ENCODE measurements around the gene TPCN2.

Gene TPCN2

DNA sequence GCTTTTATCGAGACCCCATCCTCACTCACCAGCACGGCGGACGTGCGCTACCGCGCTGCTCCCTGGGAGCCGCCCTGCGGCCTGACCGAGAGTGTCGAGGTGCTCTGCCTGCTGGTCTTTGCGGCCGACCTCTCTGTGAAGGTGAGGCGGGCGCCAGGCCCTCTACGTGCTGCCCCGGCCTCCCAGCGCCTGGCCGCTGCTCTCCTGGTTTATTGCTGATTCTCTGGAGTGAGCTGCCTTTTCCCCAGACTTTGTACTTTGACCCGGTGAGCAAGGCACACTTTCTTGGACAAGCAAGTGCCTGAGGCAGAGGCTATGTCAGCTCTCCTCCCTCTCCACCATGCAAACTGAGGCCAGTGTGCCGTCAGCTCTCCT, 6.5 kb downstream of the TPCN2 start:
- Mint-ChIP-seq H3K9me3 (no peaks in the 10 kb centered on the region), H3K36me3 (ENCODE audit: low read depth) (peaks cover 13% of the 10 kb centered on the region), H3K27ac (no peak overlapping the region), H3K4me1 (ENCODE audit: low read depth) (peaks cover 9% of the 10 kb centered on the region), H3K27me3 (no peaks in the 10 kb centered on the region), H3K4me3 (no peak overlapping the region)
- DNase-seq = no peak

DNA sequence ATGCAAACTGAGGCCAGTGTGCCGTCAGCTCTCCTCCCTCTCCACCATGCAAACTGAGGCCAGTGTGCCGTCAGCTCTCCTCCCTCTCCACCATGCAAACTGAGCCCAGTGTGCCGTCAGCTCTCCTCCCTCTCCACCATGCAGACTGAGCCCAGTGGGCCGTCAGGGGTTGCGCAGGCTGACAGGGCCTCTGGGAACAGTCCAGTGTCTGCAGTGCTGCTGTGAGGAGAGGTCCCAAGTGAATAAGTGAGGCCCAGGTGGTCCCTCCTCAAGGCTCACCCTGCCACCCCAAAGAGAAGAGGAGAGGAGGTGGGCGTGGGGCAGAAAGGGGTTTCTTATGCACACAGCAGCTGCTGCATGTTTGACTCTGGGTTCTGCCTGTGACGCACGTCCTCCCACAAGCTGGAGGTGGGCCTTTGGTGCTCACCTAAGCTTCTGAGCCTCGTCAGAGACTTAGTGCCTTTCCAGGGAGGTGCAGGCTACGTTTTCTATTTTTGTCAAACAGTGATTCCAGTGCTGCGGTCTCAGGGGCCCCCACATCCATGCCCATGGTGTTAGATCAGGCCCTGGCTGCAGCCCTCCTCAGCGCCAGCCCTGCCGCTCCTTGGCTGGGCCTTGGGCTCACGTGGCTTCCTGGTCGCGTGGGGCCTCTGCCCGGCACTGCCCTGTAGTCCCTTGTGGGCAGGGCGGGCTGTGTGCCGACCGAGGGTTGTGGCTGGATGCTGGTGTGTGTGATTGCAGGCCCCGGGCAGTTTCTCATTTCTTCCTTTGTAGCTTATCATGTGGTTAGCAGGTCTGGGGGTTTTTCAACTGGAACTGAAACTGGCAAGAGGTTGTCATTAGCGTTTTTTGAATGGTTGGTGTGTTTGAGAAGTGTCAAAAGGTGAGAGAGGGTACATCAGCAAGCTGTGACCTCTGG, 7.1 kb downstream of the TPCN2 start:
- Mint-ChIP-seq H3K27ac (no peak overlapping the region), H3K36me3 (ENCODE audit: low read depth) (peaks cover 15% of the 10 kb centered on the region), H3K27me3 (no peaks in the 10 kb centered on the region), H3K4me3 (no peak overlapping the region), H3K9me3 (no peaks in the 10 kb centered on the region), H3K4me1 (ENCODE audit: low read depth) (peaks cover 6% of the 10 kb centered on the region)
- DNase-seq = no peak

DNA sequence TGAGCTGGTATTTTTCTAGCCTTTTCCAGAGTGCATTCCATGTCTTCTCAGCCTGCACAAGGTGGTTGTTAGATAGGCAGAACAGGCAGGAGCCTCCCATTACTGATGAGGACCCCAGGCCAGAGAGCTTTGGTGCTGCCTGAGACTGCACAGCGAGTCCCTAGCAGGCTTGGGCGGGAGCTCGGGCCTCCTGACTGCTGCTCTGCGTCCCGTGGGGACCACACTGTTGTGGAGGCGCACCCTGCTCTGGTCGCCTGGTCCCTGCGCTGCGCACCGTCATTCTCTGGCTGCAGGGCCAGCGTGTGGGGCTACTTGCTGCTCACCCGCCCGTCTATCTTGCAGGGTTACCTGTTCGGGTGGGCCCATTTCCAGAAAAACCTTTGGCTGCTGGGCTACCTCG, 8.5 kb downstream of the TPCN2 start:
- Mint-ChIP-seq H3K4me1 (ENCODE audit: low read depth) (peaks cover 3% of the 10 kb centered on the region), H3K27me3 (no peaks in the 10 kb centered on the region), H3K27ac (no peak overlapping the region), H3K9me3 (no peaks in the 10 kb centered on the region), H3K36me3 (ENCODE audit: low read depth) (peaks cover 15% of the 10 kb centered on the region), H3K4me3 (no peak overlapping the region)
- DNase-seq = no peak

DNA sequence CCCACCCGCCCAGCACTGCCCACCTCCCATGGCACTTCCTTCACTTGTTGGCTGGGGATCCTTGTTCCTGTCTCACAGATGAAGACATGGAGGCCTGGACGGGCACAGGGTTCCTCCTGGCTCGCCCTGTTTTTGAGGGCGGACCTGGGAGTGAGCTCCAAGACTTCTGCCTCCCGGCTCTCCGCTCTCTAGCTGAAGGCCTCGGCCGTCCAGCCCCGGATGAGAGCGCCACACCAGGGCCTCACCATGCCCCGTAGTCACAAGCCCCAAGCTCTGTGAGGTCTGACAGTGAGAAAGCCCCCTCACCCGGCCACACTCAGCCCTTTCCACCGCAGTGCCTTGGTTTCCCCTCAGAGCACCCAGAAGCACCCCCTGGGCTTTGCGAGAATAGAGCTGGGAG, 9.1 kb downstream of the TPCN2 start:
- H3K27me3 Mint-ChIP-seq = no peaks in the 10 kb centered on the region
- H3K27ac Mint-ChIP-seq = no peak overlapping the region
- no peaks in the 10 kb centered on the region for H3K9me3 Mint-ChIP-seq
- no peak overlapping the region for H3K4me3 Mint-ChIP-seq
- no peak for DNase-seq
- H3K36me3 Mint-ChIP-seq (ENCODE audit: low read depth) = peaks cover 15% of the 10 kb centered on the region
- H3K4me1 Mint-ChIP-seq (ENCODE audit: low read depth) = peaks cover 3% of the 10 kb centered on the region

DNA sequence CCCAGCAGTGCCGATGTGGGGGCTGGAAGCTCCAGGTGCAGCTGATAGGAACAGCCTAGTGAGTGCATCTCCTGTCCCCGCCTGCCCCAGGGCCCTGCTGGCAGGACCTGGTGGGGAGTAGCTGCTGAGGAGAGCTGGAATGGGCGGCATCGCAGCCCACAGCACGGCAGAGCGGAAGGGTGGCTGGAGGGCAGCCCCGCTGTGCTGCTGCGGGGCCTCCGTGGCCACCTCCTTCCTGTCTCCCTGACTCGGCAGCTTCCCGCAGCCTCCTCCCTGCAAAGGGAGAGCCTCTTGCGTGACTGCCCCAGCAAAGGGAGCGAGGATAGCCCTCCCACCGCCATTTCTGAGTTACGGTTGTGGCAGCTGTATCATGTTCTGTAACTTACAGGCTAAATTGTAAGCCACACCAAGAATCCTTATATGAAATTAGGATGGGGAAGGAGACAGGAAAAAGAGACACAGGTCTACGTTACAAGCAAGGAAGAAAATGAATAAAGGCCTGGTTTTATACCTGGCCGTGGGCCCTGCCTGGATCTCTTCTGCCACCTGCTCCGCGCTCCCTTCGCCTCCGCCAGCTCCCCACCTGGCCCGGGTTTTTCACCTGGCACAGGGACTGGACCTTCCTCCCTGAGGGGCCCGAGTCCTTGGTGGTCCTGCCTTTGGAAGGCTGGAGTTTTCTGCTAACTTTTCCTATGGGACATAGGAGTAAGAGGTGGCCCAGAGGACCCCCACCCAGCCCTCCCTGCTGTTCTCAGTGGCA, 10.0 kb downstream of the TPCN2 start:
- DNase-seq = no peak
- Mint-ChIP-seq H3K27me3 (no peaks in the 10 kb centered on the region), H3K9me3 (no peaks in the 10 kb centered on the region), H3K27ac (no peak overlapping the region), H3K4me1 (ENCODE audit: low read depth) (peaks cover 3% of the 10 kb centered on the region), H3K36me3 (ENCODE audit: low read depth) (peaks cover 15% of the 10 kb centered on the region), H3K4me3 (no peak overlapping the region)

DNA sequence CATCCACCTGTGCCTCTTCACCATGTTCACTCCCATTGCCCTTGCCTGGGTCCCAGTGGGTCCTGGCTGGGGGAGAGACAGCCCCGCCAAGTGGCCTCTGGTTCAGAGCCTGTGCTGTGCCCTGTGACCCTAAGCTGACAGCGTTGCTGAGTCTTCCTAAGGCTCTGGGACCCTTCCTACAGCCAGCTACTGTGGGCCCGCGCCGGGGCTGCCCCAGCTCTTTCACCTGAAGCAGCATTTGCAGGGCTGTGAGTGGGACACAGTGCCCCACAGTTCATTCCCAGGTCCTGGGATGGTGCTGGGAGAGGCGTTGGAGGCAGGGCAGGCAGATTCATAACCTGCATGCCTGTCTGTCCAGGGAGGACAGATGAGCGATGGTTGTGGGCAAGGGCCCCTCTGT, 10.7 kb downstream of the TPCN2 start:
- Mint-ChIP-seq H3K27me3 (no peaks in the 10 kb centered on the region), H3K36me3 (ENCODE audit: low read depth) (peaks cover 11% of the 10 kb centered on the region), H3K4me3 (no peak overlapping the region), H3K27ac (no peak overlapping the region), H3K4me1 (ENCODE audit: low read depth) (peaks cover 3% of the 10 kb centered on the region), H3K9me3 (no peaks in the 10 kb centered on the region)
- no peak for DNase-seq

DNA sequence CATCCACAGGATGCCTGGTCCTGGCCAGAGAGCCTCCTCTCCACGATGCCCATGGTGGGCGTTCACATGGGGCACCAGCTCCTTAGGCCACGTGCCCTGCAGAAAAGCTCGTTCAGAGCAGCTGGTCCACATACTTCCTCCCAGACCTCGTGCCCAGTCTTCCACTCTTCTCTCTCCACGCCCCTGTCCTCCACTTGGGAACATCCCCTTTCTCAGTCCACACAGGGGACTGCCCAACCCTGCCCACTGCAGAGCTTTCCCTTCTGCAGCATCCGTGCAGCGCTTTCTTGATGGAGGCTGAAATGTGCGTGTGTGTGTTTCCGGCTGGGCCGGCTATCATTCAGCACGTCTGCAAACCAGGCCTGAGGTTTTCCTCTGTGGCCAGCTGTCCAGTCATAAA, 11.3 kb downstream of the TPCN2 start:
- DNase-seq = no peak
- Mint-ChIP-seq H3K27ac (no peak overlapping the region), H3K4me1 (ENCODE audit: low read depth) (peaks cover 3% of the 10 kb centered on the region), H3K36me3 (ENCODE audit: low read depth) (peaks cover 10% of the 10 kb centered on the region), H3K9me3 (no peaks in the 10 kb centered on the region), H3K27me3 (no peaks in the 10 kb centered on the region), H3K4me3 (no peak overlapping the region)

DNA sequence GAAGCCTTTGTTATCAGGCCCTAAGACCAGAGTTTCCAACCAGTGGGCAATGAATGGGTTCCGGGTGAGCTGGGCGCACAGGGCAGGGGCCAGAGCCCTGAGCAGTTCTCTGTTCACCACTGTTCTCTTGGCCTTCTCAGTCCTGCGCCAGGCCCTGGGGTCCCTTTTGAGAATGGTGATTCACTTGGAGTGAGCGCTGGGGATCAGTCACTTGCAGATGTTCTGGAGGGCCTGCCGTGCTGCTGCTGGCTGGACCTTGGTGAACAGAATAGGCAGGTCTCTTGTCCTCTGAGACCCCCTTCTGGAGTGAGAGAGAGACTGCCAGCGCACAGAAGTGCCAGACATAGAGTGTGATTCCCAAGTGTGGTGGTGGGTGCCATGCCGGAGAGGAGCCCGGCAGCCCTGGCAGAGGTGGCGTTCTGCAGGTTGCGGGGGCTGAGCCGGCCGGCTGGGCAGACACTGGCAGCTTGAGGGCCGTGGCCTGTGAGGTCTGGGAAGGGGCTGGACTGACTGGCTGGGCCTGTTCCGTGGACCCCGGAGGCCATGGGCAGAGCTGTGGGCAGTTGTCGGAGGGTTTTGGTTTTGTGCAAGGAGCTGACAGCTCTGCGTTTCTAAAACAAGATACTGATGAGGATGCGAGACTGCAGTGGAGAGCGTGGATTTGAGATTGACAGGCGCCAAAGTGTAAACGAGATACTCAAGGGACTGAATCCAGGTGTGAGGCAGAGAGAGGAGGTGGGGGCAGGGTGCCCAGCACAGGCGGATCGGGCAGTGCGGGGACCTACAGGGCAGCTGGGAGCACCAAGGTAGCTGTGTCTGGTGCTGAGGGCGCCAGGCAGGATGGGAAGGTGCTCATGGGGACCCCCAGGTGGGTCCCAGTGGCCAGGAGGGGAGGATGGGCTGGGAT, 12.3 kb downstream of the TPCN2 start:
- no peaks in the 10 kb centered on the region for H3K27me3 Mint-ChIP-seq

DNA sequence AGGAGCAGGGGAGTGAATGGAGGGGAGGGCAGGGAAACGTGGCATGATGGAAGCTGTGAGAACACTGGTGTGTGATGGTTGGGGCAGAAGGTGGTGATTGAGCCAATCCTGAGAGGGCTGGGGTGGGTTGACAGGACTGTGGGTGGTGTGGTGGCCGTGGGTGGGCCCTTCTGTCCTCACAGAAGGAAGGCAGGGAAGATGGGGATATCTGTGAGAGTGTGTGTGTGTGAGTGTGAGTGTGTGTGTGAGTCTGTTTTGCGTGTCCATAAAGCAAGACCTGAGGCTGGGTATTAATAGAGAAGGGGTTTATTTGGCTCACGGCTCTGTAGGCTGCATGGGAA, 13.0 kb downstream of the TPCN2 start:
- no peak overlapping the region for H3K27ac Mint-ChIP-seq
- H3K36me3 Mint-ChIP-seq (ENCODE audit: low read depth) = peaks cover 7% of the 10 kb centered on the region
- H3K4me3 Mint-ChIP-seq = no peak overlapping the region
- no peak for DNase-seq
- H3K4me1 Mint-ChIP-seq (ENCODE audit: low read depth) = no peaks in the 10 kb centered on the region
- H3K9me3 Mint-ChIP-seq = no peaks in the 10 kb centered on the region
- no peaks in the 10 kb centered on the region for H3K27me3 Mint-ChIP-seq

More for the DNA sequence above, 12.3 kb downstream of the TPCN2 start:
- Mint-ChIP-seq H3K9me3 (no peaks in the 10 kb centered on the region), H3K4me3 (no peak overlapping the region), H3K27ac (no peak overlapping the region), H3K36me3 (ENCODE audit: low read depth) (peaks cover 7% of the 10 kb centered on the region), H3K4me1 (ENCODE audit: low read depth) (peaks cover 2% of the 10 kb centered on the region)
- no peak for DNase-seq

DNA sequence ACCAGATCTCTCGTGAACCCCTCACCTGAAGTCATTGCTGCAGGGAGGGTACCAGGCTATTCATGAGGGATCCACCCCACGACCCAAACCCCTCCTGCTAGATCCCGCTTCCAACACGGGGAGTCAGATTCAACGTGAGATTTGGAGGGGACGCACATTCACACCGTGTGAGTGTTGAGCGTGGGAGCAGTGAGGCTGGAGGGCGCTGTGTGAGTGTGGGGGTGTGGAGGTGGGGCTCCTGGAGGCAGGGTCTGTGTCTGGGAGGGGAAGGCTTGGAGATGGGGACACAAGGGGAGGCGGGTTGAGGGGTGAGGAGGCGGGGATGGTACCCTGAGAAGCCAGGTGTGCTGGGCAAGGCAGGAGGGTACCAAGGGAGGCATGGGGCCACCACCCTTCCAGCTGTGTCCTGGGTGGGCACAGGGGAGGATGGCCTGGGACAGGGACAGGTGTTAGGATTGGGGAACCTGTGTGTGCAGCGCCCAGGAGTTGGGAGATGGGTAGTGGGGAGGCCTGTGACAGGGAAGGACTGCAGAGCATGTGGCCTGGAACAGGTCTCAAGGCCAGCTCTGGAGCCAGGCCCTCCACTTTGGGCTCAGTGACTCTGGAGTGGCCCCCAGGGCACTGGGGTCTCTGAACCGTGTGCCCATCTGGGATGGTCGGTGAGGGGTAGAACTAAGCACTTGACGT, 13.6 kb downstream of the TPCN2 start:
- H3K9me3 Mint-ChIP-seq = no peaks in the 10 kb centered on the region
- no peak for DNase-seq
- H3K4me3 Mint-ChIP-seq = no peak overlapping the region
- H3K4me1 Mint-ChIP-seq (ENCODE audit: low read depth) = no peaks in the 10 kb centered on the region
- no peaks in the 10 kb centered on the region for H3K27me3 Mint-ChIP-seq
- H3K27ac Mint-ChIP-seq = no peak overlapping the region
- peaks cover 7% of the 10 kb centered on the region for H3K36me3 Mint-ChIP-seq (ENCODE audit: low read depth)

DNA sequence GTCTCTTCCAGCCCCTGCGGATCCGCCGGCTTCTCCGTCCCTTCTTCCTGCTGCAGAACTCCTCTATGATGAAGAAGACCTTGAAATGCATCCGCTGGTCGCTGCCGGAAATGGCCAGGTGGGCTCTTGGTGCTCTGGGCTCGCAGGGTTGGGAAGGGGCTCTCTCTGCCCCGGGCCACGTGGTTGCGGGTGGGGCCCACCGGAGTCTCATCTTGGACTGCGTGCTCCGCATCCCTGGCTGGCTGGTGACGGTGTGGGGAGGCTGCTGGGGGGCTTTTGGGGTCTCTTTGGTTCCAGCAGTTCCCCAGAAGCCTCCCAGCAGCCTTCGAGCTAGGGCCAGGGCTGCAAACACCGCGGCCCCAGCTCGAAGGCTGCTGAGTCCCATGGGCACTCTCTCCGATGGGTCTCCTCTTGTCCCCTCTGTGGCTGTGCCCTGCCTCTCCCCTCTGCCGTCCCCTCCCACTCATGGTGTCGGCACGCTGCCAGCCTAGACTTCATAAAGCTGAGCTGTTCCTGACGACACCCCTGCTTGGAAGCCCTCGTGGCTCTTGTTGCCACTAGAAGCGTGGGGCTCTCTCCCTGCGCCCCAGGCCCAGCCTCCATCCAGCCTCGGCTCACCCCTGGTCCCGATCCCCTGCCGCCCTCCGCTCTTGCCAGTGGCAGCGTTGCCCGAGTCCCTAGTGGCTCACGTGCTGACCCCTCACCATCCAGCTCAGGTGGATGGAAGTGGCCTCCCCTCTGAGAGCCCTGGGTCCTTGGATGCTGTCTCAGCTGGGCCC, 14.3 kb downstream of the TPCN2 start:
- Mint-ChIP-seq H3K4me3 (no peak overlapping the region), H3K27me3 (no peaks in the 10 kb centered on the region), H3K36me3 (ENCODE audit: low read depth) (peaks cover 2% of the 10 kb centered on the region), H3K4me1 (ENCODE audit: low read depth) (no peaks in the 10 kb centered on the region), H3K9me3 (no peaks in the 10 kb centered on the region), H3K27ac (no peak overlapping the region)
- DNase-seq = no peak

DNA sequence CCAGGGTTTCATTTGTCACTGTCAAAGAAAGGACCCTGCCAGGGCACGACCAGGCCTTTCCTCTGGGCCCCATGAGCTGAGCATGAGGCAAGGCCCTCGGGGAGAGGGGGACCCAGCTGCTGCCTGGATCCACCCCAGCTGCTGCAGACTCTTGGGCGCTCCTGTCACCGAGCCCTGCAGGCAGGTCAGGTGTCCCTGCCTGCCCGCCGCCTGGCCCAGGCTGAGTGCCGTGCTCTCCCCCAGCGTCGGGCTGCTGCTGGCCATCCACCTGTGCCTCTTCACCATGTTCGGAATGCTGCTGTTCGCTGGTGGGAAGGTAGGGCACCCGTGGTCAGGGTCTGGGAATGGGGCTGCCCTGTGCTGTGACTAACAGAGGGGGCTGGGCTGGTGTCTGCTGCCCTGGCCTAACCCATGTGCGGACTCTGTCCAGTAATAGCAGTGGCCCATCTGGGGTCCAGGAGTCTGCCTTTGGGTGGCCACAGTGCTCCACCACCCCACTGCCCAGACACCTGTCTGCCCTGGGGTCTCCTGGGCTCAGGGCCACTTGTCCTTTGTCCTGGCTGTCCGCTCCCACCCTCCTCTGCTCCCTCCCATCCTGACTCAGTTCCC, 15.0 kb downstream of the TPCN2 start:
- Mint-ChIP-seq H3K27me3 (no peaks in the 10 kb centered on the region), H3K36me3 (ENCODE audit: low read depth) (peaks cover 2% of the 10 kb centered on the region), H3K4me3 (no peak overlapping the region), H3K27ac (no peak overlapping the region), H3K9me3 (no peaks in the 10 kb centered on the region), H3K4me1 (ENCODE audit: low read depth) (no peaks in the 10 kb centered on the region)
- no peak for DNase-seq

DNA sequence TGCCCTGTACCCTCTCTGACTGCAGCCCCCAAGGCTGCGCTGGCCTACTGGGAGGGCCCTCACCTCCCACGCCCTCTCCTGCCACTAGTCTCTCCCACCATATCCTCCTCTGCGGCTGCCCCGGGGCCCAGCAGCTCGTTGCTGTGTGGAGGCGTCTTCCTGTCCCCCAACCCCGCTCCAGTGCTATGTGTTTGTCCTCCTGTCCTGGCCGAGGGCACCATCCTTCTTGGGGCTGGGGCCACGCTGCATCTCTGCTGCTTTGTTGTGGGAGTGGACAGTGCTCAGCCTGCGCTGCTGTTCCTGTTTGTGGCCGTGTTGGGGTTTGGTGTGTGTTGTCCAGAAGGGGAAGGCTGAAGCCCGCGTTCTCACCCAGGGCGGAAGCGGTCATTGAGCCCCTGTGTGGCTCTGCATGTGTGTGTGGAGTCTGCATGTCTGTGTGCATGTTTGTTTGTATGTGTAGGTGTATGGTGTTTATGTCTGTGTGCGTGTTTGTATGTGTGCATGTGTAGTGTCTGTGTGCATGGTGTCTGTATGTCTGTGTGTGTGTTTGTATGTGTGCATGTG, 15.7 kb downstream of the TPCN2 start:
- Mint-ChIP-seq H3K36me3 (ENCODE audit: low read depth) (peaks cover 2% of the 10 kb centered on the region), H3K4me1 (ENCODE audit: low read depth) (no peaks in the 10 kb centered on the region), H3K9me3 (no peaks in the 10 kb centered on the region), H3K4me3 (no peak overlapping the region), H3K27ac (no peak overlapping the region), H3K27me3 (no peaks in the 10 kb centered on the region)
- DNase-seq = no peak

Measured in activated T-cell treated with anti-CD3 and anti-CD28 coated beads, Interleukin-2, amount 50 U/mL, for 24 hours (primary cell).